Caco-2 (cell line): ENCODE measurements around the gene KAT2A. TPM values are rescaled to one million over a fixed set of nuclear protein-coding genes. Genes with fewer than 3 reads are reported as not detected.

Experiments used
- BruUV-seq: library from RNA; stranded (reverse); fragments of 400-500 nt; replicated peaks from 2 replicates; lab custom pipeline; 2021; lab: Mats Ljungman, UMichigan
- CTCF ChIA-PET: fragments of 300-600 bp; sonication (Branson Sonifier 250); formaldehyde crosslinking; loops from one replicate; lab custom pipeline; 2022; ENCODE audit warnings: antibody characterized with exemption; lab: Charles Lee
- POLR2A ChIA-PET: fragments of 300-600 bp; sonication (Branson Sonifier 250); formaldehyde crosslinking; loops from one replicate; lab custom pipeline; 2022; ENCODE audit warnings: antibody characterized with exemption; lab: Charles Lee
- DNase-seq, 2 experiments: peaks; one replicate each; pipeline versions ENCODE4 v3.0.0 to v3.0.0-alpha.2; 2020 to 2022
- H3K27me3 ChIP-seq: replicated peaks from 2 replicates; pipeline ENCODE4 v1.6.0; 2011; ENCODE audit warnings: low read length; ENCODE audit not compliant: control insufficient read depth, insufficient read depth
- H3K36me3 ChIP-seq: 2 replicates; pipeline ENCODE4 v1.5.1; 2011; ENCODE audit warnings: low read length; ENCODE audit not compliant: control insufficient read depth, insufficient read depth
- H3K4me1 ChIP-seq: fragments of 250-450 bp; sonication (Bioruptor Pico); 2 replicates; pipeline ENCODE4 v1.5.1; 2020; ENCODE audit warnings: mild to moderate bottlenecking
- H3K4me3 ChIP-seq: 2 replicates; pipeline ENCODE4 v1.5.1; 2011; ENCODE audit warnings: low read depth, mild to moderate bottlenecking, control low read depth, low read length
- H3K9me3 ChIP-seq: fragments of 250-450 bp; sonication (Bioruptor Pico); 2 replicates; pipeline ENCODE4 v1.5.1; 2020; ENCODE audit warnings: mild to moderate bottlenecking, moderate library complexity
- H3K27ac Mint-ChIP-seq: one replicate; pipeline ENCODE4 v1.8.0; 2022; ENCODE audit warnings: mixed read lengths; ENCODE audit not compliant: unreplicated experiment
- H3K27me3 Mint-ChIP-seq: one replicate; pipeline ENCODE4 v1.8.0; 2022; ENCODE audit warnings: mixed read lengths; ENCODE audit not compliant: insufficient read depth, unreplicated experiment
- H3K36me3 Mint-ChIP-seq: one replicate; pipeline ENCODE4 v1.8.0; 2022; ENCODE audit warnings: mild to moderate bottlenecking, mixed read lengths; ENCODE audit not compliant: insufficient read depth, unreplicated experiment
- H3K4me1 Mint-ChIP-seq: one replicate; pipeline ENCODE4 v1.8.0; 2022; ENCODE audit warnings: low read depth, mixed read lengths; ENCODE audit not compliant: unreplicated experiment
- H3K4me3 Mint-ChIP-seq: one replicate; pipeline ENCODE4 v1.8.0; 2022; ENCODE audit warnings: mild to moderate bottlenecking, moderate library complexity, mixed read lengths; ENCODE audit not compliant: unreplicated experiment
- H3K9me3 Mint-ChIP-seq: one replicate; pipeline ENCODE4 v1.8.0; 2022; ENCODE audit warnings: mixed read lengths; ENCODE audit not compliant: unreplicated experiment
- CTCF ChIP-seq, 2 experiments: fragments of 200-600 bp in 1 of 2; IDR thresholded peaks; 1 replicate in 1 of 2; 2 replicates in 1 of 2; pipeline versions ENCODE4 v1.5.1 to v1.8.0; 2011 to 2022; ENCODE audit warnings: antibody characterized with exemption in 1 of 2, control low read depth in 1 of 2, inconsistent platforms in 1 of 2, low read depth in 1 of 2, low read length in 1 of 2, mild to moderate bottlenecking in 1 of 2, moderate library complexity in 1 of 2; ENCODE audit not compliant: insufficient read depth in 1 of 2, severe bottlenecking in 1 of 2, unreplicated experiment in 1 of 2
- intact Hi-C: fragments of 100-400 bp; cut with micrococcal nuclease; formaldehyde crosslinking; loops from one replicate; pipeline ENCODE4 v1.10.0; 2022; ENCODE audit not compliant: unreplicated experiment
- total RNA-seq: library from RNA; stranded (reverse); gene quantifications from 2 replicates; pipeline ENCODE4 v1.2.3, GENCODE V29; 2022

The KAT2A gene
- total RNA-seq, 1 experiment from 2014 or later, result 46.5 TPM

GRCh38 chr17:42068979-42069378, 52.2 kb downstream of the KAT2A start:
- TF ChIP-seq CTCF (IDR thresholded peaks at IDR 0.05; ENCODE audit: insufficient read depth in 1 of 2, low read depth in 1 of 2, low read length in 1 of 2, severe bottlenecking in 1 of 2, unreplicated experiment in 1 of 2), result no peak
- H3K4me3 Mint-ChIP-seq, result no peak overlapping the region
- no peaks in the 10 kb centered on the region for H3K36me3 Mint-ChIP-seq
- no peak for DNase-seq
- Histone ChIP-seq H3K4me1 (peaks cover 10% of the 10 kb centered on the region), H3K36me3 (no peaks in the 10 kb centered on the region), H3K4me3 (no peak overlapping the region), H3K27me3 (no peaks in the 10 kb centered on the region), H3K9me3 (no peaks in the 10 kb centered on the region)
- no TSS peak for BruUV-seq
- H3K27ac Mint-ChIP-seq, result no peak overlapping the region
- intact Hi-C loops, result no loop called here
- H3K27me3 Mint-ChIP-seq, result peaks cover 3% of the 10 kb centered on the region
- CTCF ChIA-PET, result interaction anchor here (0.5 kb wide), 1 partner anchor 503 kb away, joined by 3 read pairs; no protein-coding TSS in a partner anchor
- H3K9me3 Mint-ChIP-seq, result no peaks in the 10 kb centered on the region
- POLR2A ChIA-PET, result no interaction called here
- no peaks in the 10 kb centered on the region for H3K4me1 Mint-ChIP-seq

GRCh38 chr17:42067371-42068091, 53.6 kb downstream of the KAT2A start:
- Histone ChIP-seq H3K27me3 (no peaks in the 10 kb centered on the region), H3K36me3 (no peaks in the 10 kb centered on the region), H3K4me3 (no peak overlapping the region), H3K9me3 (no peaks in the 10 kb centered on the region), H3K4me1 (peaks cover 10% of the 10 kb centered on the region)
- BruUV-seq, result no TSS peak
- DNase-seq, result peak; percentile 74 to 82
- ChIA-PET POLR2A (interaction anchor here (0.6 kb wide), 1 partner anchor 11 kb away, joined by 3 read pairs; no protein-coding TSS in a partner anchor), CTCF (interaction anchor here (0.7 to 1.8 kb wide), 8 partner anchors 19 to 53 kb away, joined by 3 to 7 read pairs (median 5); partner anchors contain the start of genes KAT2A and ZNF385C)
- Mint-ChIP-seq H3K27ac (no peak overlapping the region), H3K4me1 (no peaks in the 10 kb centered on the region), H3K9me3 (no peaks in the 10 kb centered on the region), H3K4me3 (no peak overlapping the region), H3K36me3 (no peaks in the 10 kb centered on the region), H3K27me3 (peaks cover 3% of the 10 kb centered on the region)
- peak; percentile 85 to 91 for TF ChIP-seq CTCF (IDR thresholded peaks at IDR 0.05; ENCODE audit: insufficient read depth in 1 of 2, low read depth in 1 of 2, low read length in 1 of 2, severe bottlenecking in 1 of 2, unreplicated experiment in 1 of 2)
- intact Hi-C loops, result loop anchor here (1.0 kb wide), 2 partner anchors 34 to 49 kb away; no protein-coding TSS in a partner anchor

GRCh38 chr17:42065201-42065600, 56.0 kb downstream of the KAT2A start:
- BruUV-seq, result no TSS peak
- no peaks in the 10 kb centered on the region for H3K4me1 Mint-ChIP-seq
- no peak overlapping the region for H3K4me3 Mint-ChIP-seq
- no peaks in the 10 kb centered on the region for H3K9me3 ChIP-seq
- H3K4me3 ChIP-seq, result no peak overlapping the region
- no peak for DNase-seq
- H3K27me3 ChIP-seq, result no peaks in the 10 kb centered on the region
- ChIA-PET CTCF (interaction anchor here (0.8 to 1.4 kb wide), 3 partner anchors 9 to 105 kb away, joined by 3 to 9 read pairs (median 4); no protein-coding TSS in a partner anchor), POLR2A (interaction anchor here (0.5 to 0.7 kb wide), 2 partner anchors 38 to 112 kb away, joined by 3 to 6 read pairs; no protein-coding TSS in a partner anchor)
- no peak for TF ChIP-seq CTCF (IDR thresholded peaks at IDR 0.05; ENCODE audit: insufficient read depth in 1 of 2, low read depth in 1 of 2, low read length in 1 of 2, severe bottlenecking in 1 of 2, unreplicated experiment in 1 of 2)
- no peaks in the 10 kb centered on the region for H3K36me3 ChIP-seq
- H3K4me1 ChIP-seq, result peaks cover 10% of the 10 kb centered on the region
- no peak overlapping the region for H3K27ac Mint-ChIP-seq
- no peaks in the 10 kb centered on the region for H3K36me3 Mint-ChIP-seq
- no peaks in the 10 kb centered on the region for H3K9me3 Mint-ChIP-seq
- H3K27me3 Mint-ChIP-seq, result no peaks in the 10 kb centered on the region
- intact Hi-C loops, result no loop called here

Other genes starting within 250 kb of the KAT2A start
- 246 and 252 TPM in 2 replicates for gene ACLY, start 202.4 kb downstream of the KAT2A start, total RNA-seq
- gene ODAD4, start 190.8 kb downstream of the KAT2A start, total RNA-seq, result 0.98 and 1.3 TPM in 2 replicates
- gene CNP, start 154.6 kb downstream of the KAT2A start, total RNA-seq, result 90.1 and 94.5 TPM in 2 replicates
- 147 and 156 TPM in 2 replicates for gene DNAJC7, start 103.9 kb downstream of the KAT2A start, total RNA-seq
- 51.6 and 55.0 TPM in 2 replicates for gene NKIRAS2, start 101.3 kb downstream of the KAT2A start, total RNA-seq
- 3.8 and 4.7 TPM in 2 replicates for gene C17orf113, start 70.8 kb downstream of the KAT2A start, total RNA-seq
- 1.00 and 1.5 TPM in 2 replicates for gene ZNF385C, start 22.9 kb downstream of the KAT2A start, total RNA-seq
- gene DHX58, start 8.7 kb downstream of the KAT2A start, total RNA-seq, result 0.79 TPM in 2 replicates
- not detected in 2 replicates for gene HSPB9, start 1.4 kb upstream of the KAT2A start, total RNA-seq
- gene RAB5C, start 33.6 kb upstream of the KAT2A start, total RNA-seq, result 151 and 155 TPM in 2 replicates
- 0.07 and 0.37 TPM in 2 replicates for gene KCNH4, start 59.8 kb upstream of the KAT2A start, total RNA-seq
- not detected in 2 replicates for gene HCRT, start 64.1 kb upstream of the KAT2A start, total RNA-seq
- gene GHDC, start 73.1 kb upstream of the KAT2A start, total RNA-seq, result 17.7 and 21.4 TPM in 2 replicates
- gene STAT5B, start 155.0 kb upstream of the KAT2A start, total RNA-seq, result 41.4 and 46.9 TPM in 2 replicates
- 2.4 and 3.2 TPM in 2 replicates for gene STAT5A, start 167.1 kb upstream of the KAT2A start, total RNA-seq